Astrocyte (in vitro differentiated cells and primary cell): ENCODE data around the gene ZNF81.

ENCODE experiments used
- CTCF ChIP-seq: IDR thresholded peaks from 2 replicates; pipeline ENCODE4 v1.5.1; 2011; ENCODE audit warnings: low read depth, mild to moderate bottlenecking, inconsistent platforms, low read length, moderate library complexity; ENCODE audit not compliant: insufficient read depth
- EZH2 ChIP-seq: IDR thresholded peaks from 2 replicates; pipeline ENCODE4 v1.6.1; 2012; ENCODE audit warnings: mild to moderate bottlenecking, low read length, inconsistent platforms; ENCODE audit not compliant: insufficient read depth

GRCh38 chrX:47864300-47864699 lies 27.6 kb downstream of the ZNF81 start:
- no peak for TF ChIP-seq CTCF
- TF ChIP-seq EZH2, result no peak
